Right renal cortex interstitium (tissue), 3 donors: Measurements from ENCODE around the gene NDFIP2. TPM values are rescaled to one million over a fixed set of nuclear protein-coding genes. Genes with fewer than 3 reads are reported as not detected.

Source experiments
- DNase-seq, 3 donors: peaks; one replicate each; pipeline ENCODE4 v3.0.0-alpha.2; 2013; ENCODE audit warnings: low read depth in 3 of 3, low spot score in 2 of 3
- polyA plus RNA-seq, 3 donors: library from polyadenylated mRNA; unstranded; fragments of 120-200 nt; gene quantifications; one replicate each; pipeline ENCODE4 v1.2.1, GENCODE V29; 2013; ENCODE audit not compliant: insufficient read length in 3 of 3

The NDFIP2 gene
- polyA plus RNA-seq, 3 donors: 55.8 to 60.6 (median 58.1) TPM

GRCh38 chr13:79457948-79458347 lies 23.0 kb upstream of the NDFIP2 start:
- DNase-seq: no peak

GRCh38 chr13:79458436-79458835 lies 22.5 kb upstream of the NDFIP2 start:
- no peak for DNase-seq

- DNase-seq: no peak
These were observed 21.0 kb upstream of the NDFIP2 start for GRCh38 chr13:79459906-79460305.

GRCh38 chr13:79462895-79463294 lies 18.1 kb upstream of the NDFIP2 start:
- DNase-seq: no peak

GRCh38 chr13:79463604-79464003 lies 17.4 kb upstream of the NDFIP2 start:
- DNase-seq: no peak

GRCh38 chr13:79466872-79467271 lies 14.1 kb upstream of the NDFIP2 start:
- DNase-seq: no peak

GRCh38 chr13:79468402-79468801 lies 12.6 kb upstream of the NDFIP2 start:
- no peak for DNase-seq

- no peak for DNase-seq
These were observed 12.1 kb upstream of the NDFIP2 start for GRCh38 chr13:79468819-79469218.

- DNase-seq: no peak
These were observed 11.3 kb upstream of the NDFIP2 start for GRCh38 chr13:79469608-79470007.

- no peak for DNase-seq
These were observed 10.3 kb upstream of the NDFIP2 start for GRCh38 chr13:79470666-79471065.

GRCh38 chr13:79475569-79475968 lies 5.4 kb upstream of the NDFIP2 start:
- no peak for DNase-seq

GRCh38 chr13:79477968-79478367 lies 3.0 kb upstream of the NDFIP2 start:
- no peak for DNase-seq

GRCh38 chr13:79479882-79480281 lies 1.1 kb upstream of the NDFIP2 start:
- DNase-seq: no peak

GRCh38 chr13:79481685-79482052 lies 714 bp downstream of the NDFIP2 start:
- no peak for DNase-seq

- no peak for DNase-seq
These were observed 1.5 kb downstream of the NDFIP2 start for GRCh38 chr13:79482281-79482970.

GRCh38 chr13:79483086-79483706 lies 2.2 kb downstream of the NDFIP2 start:
- DNase-seq: no peak

- DNase-seq: peak in 1 of 3 donors; percentile 30
These were observed 4.3 kb downstream of the NDFIP2 start for GRCh38 chr13:79485014-79485811.

- no peak for DNase-seq
These were observed 5.7 kb downstream of the NDFIP2 start for GRCh38 chr13:79486433-79487188.

- no peak for DNase-seq
These were observed 9.4 kb downstream of the NDFIP2 start for GRCh38 chr13:79490326-79490725.

- no peak for DNase-seq
These were observed 9.9 kb downstream of the NDFIP2 start for GRCh38 chr13:79490824-79491223.

- DNase-seq: no peak
These were observed 10.8 kb downstream of the NDFIP2 start for GRCh38 chr13:79491715-79492114.
